Bronchial epithelial cell (primary cell): Measurements from ENCODE around the gene MRPL58. TPM values are rescaled to one million over a fixed set of nuclear protein-coding genes. Genes with fewer than 3 reads are reported as not detected.
"Not testable (repeated sequence)": the region's sequence is repeated elsewhere in the genome, so short reads cannot be mapped to it uniquely, and the experiment has no call there.

ENCODE experiments used
- DNase-seq: peaks from one replicate; pipeline ENCODE4 v3.0.0-alpha.2; 2010; ENCODE audit warnings: low read depth
- FAIRE-seq: peaks from 2 replicates; lab custom pipeline; 2011; peaks lifted over from hg19 to GRCh38; lab: Jason Lieb, UNC
- H3K27me3 ChIP-seq: 2 replicates; pipeline ENCODE4 v1.5.1; 2011; ENCODE audit warnings: low read length; ENCODE audit not compliant: control insufficient read depth, insufficient read depth
- H3K36me3 ChIP-seq: 2 replicates; pipeline ENCODE4 v1.5.1; 2011; ENCODE audit warnings: low read length; ENCODE audit not compliant: control insufficient read depth, insufficient read depth
- H3K4me3 ChIP-seq: 2 replicates; pipeline ENCODE4 v1.5.1; 2011; ENCODE audit warnings: mild to moderate bottlenecking, low read depth, low read length, control low read depth
- total RNA-seq: library from RNA; depleted of rRNA; stranded (reverse); fragments of >200 nt; gene quantifications from 2 replicates; pipeline ENCODE4 v1.2.1, GENCODE V29; 2014
- TF ChIP-seq, protein P1 (sequence below): IDR thresholded peaks from 2 replicates; pipeline ENCODE4 v1.5.1; 2011; ENCODE audit warnings: mild to moderate bottlenecking, moderate library complexity, low read length, control low read depth, inconsistent platforms; ENCODE audit not compliant: insufficient read depth, severe bottlenecking

Gene MRPL58
- total RNA-seq, 1 donor from 2014 or later = 41.6 TPM

DNA sequence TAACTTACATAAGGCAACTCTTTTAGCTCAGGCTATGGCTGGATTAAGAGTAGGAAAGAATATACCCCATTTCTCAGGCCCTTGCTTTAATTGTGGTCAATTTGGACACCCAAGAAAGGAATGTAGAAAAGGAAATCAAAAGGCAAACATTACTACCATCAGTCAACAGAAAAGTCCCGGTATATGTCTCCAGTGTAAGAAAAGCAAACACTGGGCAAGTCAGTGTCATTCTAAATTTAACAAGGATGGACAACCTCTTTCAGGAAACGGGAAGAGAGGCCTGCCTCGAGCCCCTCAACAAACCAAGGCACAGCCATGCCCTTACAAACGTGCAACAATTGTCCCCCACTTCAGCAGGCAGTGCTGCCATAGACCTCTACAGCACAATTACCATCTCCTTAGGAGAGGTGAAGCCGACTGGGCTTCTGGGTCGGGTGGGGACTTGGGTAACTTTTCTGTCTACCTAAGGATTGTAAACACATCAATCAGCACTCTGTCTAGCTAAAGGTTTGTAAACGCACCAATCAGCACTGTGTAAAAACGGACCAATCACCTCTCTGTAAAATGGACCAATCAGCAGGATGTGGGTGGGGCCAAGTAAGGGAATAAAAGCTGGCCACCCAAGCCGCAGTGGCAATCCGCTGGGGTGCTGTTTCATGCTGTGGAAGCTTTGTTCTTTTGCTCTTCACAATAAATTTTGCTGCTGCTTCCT lies 12.4 kb downstream of the MRPL58 start:
- FAIRE-seq (no peak), DNase-seq (no peak)
- no peak overlapping the region for H3K4me3 ChIP-seq
- no peaks in the 10 kb centered on the region for H3K27me3 ChIP-seq
- TF ChIP-seq, protein P1, sequence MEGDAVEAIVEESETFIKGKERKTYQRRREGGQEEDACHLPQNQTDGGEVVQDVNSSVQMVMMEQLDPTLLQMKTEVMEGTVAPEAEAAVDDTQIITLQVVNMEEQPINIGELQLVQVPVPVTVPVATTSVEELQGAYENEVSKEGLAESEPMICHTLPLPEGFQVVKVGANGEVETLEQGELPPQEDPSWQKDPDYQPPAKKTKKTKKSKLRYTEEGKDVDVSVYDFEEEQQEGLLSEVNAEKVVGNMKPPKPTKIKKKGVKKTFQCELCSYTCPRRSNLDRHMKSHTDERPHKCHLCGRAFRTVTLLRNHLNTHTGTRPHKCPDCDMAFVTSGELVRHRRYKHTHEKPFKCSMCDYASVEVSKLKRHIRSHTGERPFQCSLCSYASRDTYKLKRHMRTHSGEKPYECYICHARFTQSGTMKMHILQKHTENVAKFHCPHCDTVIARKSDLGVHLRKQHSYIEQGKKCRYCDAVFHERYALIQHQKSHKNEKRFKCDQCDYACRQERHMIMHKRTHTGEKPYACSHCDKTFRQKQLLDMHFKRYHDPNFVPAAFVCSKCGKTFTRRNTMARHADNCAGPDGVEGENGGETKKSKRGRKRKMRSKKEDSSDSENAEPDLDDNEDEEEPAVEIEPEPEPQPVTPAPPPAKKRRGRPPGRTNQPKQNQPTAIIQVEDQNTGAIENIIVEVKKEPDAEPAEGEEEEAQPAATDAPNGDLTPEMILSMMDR = no peak
- H3K36me3 ChIP-seq = peaks cover 8% of the 10 kb centered on the region

DNA sequence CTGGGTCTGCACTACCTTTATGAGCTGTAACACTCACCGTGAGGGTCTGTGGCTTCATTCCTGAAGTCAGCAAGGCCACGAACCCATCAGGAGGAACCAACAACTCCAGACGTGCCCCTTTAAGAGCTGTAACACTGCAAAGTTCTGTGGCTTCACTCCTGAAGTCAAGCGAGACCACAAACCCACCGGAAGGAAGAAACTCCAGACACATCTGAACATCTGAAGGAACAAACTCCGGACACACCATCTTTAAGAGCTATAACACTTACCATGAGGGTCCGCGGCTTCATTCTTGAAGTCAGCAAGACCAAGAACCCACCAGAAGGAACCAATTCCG lies 12.9 kb downstream of the MRPL58 start:
- H3K4me3 ChIP-seq, FAIRE-seq, H3K36me3 ChIP-seq, H3K27me3 ChIP-seq, DNase-seq: not testable (repeated sequence)

DNA sequence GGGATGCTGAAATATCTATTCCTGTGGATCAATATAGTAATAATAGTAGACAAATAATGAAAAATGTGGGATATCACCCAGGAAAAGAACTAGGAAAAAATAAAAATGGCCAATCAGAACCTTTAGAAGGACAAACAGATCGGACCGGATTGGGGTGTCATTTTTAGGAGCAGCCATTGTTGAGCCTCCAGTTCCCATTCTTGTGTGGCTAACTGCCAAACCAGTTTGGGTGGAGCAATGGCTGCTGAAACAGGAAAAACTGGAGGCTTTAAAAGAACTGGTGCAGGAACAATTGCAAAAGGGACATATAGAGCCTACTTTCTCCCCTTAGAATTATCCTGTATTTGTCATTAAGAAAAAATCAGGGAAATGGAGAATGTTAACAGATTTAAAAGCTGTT lies 14.2 kb downstream of the MRPL58 start:
- H3K27me3 ChIP-seq, H3K36me3 ChIP-seq, FAIRE-seq, H3K4me3 ChIP-seq: not testable (repeated sequence)
- DNase-seq = peak; percentile 23

DNA sequence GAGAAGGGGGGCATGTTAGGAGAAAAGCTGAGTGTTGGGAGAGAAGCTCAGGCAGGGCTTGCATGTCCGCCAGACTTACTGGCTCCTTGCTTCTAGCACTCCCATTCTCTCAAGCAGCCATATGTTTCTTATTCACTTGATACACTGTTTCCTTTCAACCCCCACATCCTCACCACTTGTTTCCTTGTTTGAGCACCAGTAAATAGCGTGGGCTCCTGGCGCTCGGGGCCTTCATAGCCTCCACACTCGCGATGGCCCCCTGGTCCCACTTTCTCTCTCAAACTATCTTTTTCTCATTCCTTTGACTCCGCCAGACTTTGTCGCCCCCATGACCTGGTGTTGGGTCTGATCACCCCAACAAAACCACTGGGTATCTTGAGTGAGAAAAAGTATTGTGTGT lies 17.7 kb downstream of the MRPL58 start:
- TF ChIP-seq, protein P1 = no peak
- no peaks in the 10 kb centered on the region for H3K27me3 ChIP-seq
- no peak overlapping the region for H3K4me3 ChIP-seq
- DNase-seq = no peak
- H3K36me3 ChIP-seq = no peaks in the 10 kb centered on the region
- FAIRE-seq = no peak

DNA sequence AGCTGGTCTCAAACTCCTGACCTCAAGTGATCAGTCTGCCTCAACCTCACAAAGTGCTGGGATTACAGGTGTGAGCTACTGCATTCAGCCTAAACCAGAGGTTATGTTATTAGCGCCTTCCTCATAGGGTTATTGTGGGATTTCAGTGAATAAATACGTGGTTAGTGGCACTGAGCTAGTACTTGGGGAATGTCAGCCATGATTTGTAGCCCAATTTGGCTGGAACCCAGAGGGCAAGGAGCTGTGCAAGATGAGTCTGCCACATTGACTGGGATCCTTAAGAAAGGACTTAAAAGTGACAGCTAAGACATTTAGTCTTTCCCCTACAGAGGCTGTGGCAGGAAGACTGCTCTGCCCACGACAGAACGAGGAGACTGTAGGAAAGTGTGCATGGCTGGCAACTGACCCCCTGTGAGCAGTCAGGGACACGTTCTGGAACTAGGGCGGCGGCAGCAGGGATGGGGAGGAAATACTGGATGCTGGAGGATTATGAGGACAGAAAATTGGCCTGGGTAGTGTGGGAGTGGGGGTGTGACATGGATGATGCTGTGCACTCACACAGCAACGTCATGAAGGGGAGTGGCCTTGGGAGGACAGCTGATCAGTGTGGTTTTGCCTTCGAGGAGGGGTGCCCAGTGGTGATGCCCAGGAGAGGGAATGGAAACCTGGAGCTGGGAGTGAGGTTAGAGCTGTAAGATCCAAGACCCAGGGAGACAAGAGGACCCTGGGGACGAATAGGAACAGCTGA lies 19.7 kb downstream of the MRPL58 start:
- TF ChIP-seq, protein P1 = no peak
- DNase-seq (peak; percentile 64), FAIRE-seq (no peak)
- no peaks in the 10 kb centered on the region for H3K36me3 ChIP-seq
- no peaks in the 10 kb centered on the region for H3K27me3 ChIP-seq
- no peak overlapping the region for H3K4me3 ChIP-seq

DNA sequence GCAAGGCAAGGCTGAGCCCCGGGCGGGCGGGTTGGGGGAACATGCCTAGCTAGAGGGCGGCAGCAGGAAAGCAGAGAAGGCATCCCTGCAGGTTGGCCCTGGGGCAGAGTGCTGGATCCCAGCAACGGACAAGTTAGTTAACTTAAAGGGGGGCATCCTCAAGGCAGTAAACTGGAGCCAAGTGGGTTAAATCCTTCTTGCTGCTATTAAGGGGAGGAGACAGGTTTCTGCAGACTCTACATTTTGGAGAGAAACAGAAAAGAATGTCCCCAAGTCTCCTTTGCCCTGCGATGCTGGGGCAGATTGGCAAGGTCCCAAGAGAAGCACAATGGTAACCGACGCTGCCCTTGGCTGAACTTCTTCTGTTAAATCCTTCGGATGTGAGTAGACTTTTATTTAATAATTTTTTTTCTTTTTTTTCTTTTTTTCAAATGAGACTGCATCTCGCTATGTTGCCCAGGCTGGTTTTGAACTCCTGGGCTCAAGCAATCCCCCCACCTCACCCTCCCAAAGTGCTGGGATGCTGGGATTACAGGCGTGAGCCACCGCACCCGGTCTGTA lies 20.3 kb downstream of the MRPL58 start:
- Histone ChIP-seq H3K4me3 (no peak overlapping the region), H3K36me3 (no peaks in the 10 kb centered on the region), H3K27me3 (no peaks in the 10 kb centered on the region)
- TF ChIP-seq, protein P1 = no peak
- no peak for DNase-seq
- FAIRE-seq = no peak
